Measurements from ENCODE around the gene EFHD1. TPM values are rescaled to one million over a fixed set of nuclear protein-coding genes. Genes with fewer than 3 reads are reported as not detected.

The EFHD1 gene
- total and polyA plus RNA-seq, 9 of the 15 experiments (the other 6 are each of a cell fraction or from before 2014, with no cell fraction given), result 0.66 to 9.1 (median 2.0) TPM

GRCh38 chr2:232697059-232697806 lies 63.8 kb downstream of the EFHD1 start, which contains the start of gene GIGYF2 (continued):
- TF ChIP-seq HMGXB4 (CRISPR knock-in tag; IDR thresholded peaks at IDR 0.05) (peak; percentile 58; the same call in 1 of the 2 replicates), DACH1 (IDR thresholded peaks at IDR 0.05; ENCODE audit: partially characterized antibody) (no peak), GTF3C2 (IDR thresholded peaks at IDR 0.05; ENCODE audit: borderline replicate concordance, extremely low read depth, insufficient read length) (no peak), KLF1 (tag; IDR thresholded peaks at IDR 0.05) (no peak), ZNF518B (CRISPR knock-in tag; IDR thresholded peaks at IDR 0.05) (no peak), THAP7 (CRISPR knock-in tag; IDR thresholded peaks at IDR 0.05) (no peak), JUNB (CRISPR knock-in tag; conservative IDR thresholded peaks at IDR 0.05) (no peak), ELF4 (CRISPR knock-in tag; IDR thresholded peaks at IDR 0.05) (no peak)
- TF ChIP-seq, protein P1, sequence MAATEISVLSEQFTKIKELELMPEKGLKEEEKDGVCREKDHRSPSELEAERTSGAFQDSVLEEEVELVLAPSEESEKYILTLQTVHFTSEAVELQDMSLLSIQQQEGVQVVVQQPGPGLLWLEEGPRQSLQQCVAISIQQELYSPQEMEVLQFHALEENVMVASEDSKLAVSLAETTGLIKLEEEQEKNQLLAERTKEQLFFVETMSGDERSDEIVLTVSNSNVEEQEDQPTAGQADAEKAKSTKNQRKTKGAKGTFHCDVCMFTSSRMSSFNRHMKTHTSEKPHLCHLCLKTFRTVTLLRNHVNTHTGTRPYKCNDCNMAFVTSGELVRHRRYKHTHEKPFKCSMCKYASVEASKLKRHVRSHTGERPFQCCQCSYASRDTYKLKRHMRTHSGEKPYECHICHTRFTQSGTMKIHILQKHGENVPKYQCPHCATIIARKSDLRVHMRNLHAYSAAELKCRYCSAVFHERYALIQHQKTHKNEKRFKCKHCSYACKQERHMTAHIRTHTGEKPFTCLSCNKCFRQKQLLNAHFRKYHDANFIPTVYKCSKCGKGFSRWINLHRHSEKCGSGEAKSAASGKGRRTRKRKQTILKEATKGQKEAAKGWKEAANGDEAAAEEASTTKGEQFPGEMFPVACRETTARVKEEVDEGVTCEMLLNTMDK (IDR thresholded peaks at IDR 0.05; ENCODE audit: borderline replicate concordance, insufficient read depth, low read depth, low read length, poor library complexity, severe bottlenecking), result peak; percentile 10
- TF ChIP-seq, protein P2, sequence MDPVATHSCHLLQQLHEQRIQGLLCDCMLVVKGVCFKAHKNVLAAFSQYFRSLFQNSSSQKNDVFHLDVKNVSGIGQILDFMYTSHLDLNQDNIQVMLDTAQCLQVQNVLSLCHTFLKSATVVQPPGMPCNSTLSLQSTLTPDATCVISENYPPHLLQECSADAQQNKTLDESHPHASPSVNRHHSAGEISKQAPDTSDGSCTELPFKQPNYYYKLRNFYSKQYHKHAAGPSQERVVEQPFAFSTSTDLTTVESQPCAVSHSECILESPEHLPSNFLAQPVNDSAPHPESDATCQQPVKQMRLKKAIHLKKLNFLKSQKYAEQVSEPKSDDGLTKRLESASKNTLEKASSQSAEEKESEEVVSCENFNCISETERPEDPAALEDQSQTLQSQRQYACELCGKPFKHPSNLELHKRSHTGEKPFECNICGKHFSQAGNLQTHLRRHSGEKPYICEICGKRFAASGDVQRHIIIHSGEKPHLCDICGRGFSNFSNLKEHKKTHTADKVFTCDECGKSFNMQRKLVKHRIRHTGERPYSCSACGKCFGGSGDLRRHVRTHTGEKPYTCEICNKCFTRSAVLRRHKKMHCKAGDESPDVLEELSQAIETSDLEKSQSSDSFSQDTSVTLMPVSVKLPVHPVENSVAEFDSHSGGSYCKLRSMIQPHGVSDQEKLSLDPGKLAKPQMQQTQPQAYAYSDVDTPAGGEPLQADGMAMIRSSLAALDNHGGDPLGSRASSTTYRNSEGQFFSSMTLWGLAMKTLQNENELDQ (CRISPR knock-in tag; IDR thresholded peaks at IDR 0.05; ENCODE audit: borderline replicate concordance), result no peak

All from K562 (cell line).